ENCODE measurements around the gene ABHD17C.

DNA sequence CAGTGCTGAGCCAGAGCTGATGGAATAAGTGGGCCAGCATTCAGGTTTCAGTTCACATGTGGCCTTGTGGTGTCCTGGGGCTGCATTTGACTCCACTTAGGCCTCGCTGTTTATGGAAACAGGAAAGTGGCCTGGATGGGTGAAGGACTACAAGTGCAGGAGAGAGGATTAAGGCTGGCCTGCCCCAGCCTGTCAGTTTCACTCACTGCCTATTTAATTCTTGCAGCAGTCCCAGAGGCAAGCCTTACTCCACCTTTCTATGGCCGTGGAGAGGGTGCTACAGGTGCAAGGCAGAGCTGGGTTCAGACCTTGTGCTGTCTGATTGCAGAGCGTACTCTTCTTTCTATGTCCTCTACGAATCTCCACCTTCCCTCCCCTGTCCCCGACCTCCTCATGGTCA lies 37.7 kb downstream of the ABHD17C start:
- TF ChIP-seq EZH2 (IDR thresholded peaks at IDR 0.05; ENCODE audit: low read length) = no peak
- TF ChIP-seq, protein P1, sequence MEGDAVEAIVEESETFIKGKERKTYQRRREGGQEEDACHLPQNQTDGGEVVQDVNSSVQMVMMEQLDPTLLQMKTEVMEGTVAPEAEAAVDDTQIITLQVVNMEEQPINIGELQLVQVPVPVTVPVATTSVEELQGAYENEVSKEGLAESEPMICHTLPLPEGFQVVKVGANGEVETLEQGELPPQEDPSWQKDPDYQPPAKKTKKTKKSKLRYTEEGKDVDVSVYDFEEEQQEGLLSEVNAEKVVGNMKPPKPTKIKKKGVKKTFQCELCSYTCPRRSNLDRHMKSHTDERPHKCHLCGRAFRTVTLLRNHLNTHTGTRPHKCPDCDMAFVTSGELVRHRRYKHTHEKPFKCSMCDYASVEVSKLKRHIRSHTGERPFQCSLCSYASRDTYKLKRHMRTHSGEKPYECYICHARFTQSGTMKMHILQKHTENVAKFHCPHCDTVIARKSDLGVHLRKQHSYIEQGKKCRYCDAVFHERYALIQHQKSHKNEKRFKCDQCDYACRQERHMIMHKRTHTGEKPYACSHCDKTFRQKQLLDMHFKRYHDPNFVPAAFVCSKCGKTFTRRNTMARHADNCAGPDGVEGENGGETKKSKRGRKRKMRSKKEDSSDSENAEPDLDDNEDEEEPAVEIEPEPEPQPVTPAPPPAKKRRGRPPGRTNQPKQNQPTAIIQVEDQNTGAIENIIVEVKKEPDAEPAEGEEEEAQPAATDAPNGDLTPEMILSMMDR (optimal IDR thresholded peaks at IDR 0.05 in 1 of 3, IDR thresholded peaks at IDR 0.05 in 1 of 3, conservative IDR thresholded peaks at IDR 0.05 in 1 of 3; ENCODE audit: extremely low read depth in 1 of 3, insufficient read depth in 2 of 3, low read length in 3 of 3) = no peak

All from keratinocyte (primary cell).